IMR-90 (cell line): ENCODE data around the gene CNTLN. TPM values are rescaled to one million over a fixed set of nuclear protein-coding genes. Genes with fewer than 3 reads are reported as not detected.

Experiments used
- ATAC-seq: fragments of 200-7000 bp; cut with Tn5 transposase; 2 replicates; pipeline ENCODE4 v1.9.1; 2020; ENCODE audit warnings: low read depth, mild to moderate bottlenecking, moderate library complexity
- BruUV-seq: library from RNA; stranded (reverse); fragments of 400-500 nt; replicated peaks from 2 replicates; lab custom pipeline; 2021; lab: Mats Ljungman, UMichigan
- CTCF ChIA-PET: fragments of 300-600 bp; formaldehyde crosslinking; extraction: SDS; loops from one replicate; lab custom pipeline; 2021; ENCODE audit warnings: antibody characterized with exemption; lab: Yijun Ruan, JAX
- POLR2A ChIA-PET: fragments of 300-600 bp; sonication (Branson Sonifier 250); formaldehyde crosslinking; loops from one replicate; lab custom pipeline; 2022; ENCODE audit warnings: antibody characterized with exemption; ENCODE audit not compliant: unreplicated experiment; lab: Charles Lee
- DNase-seq: peaks from one replicate; pipeline ENCODE4 v3.0.0; 2013
- H2AFZ ChIP-seq: replicated peaks from 2 replicates; pipeline ENCODE3; 2013; ENCODE audit warnings: low read length, mild to moderate bottlenecking; ENCODE audit not compliant: poor library complexity
- H2AK5ac ChIP-seq: 2 replicates; pipeline ENCODE4 v1.6.1; 2013; ENCODE audit warnings: low read depth, low read length, inconsistent platforms
- H2AK9ac ChIP-seq: replicated peaks from 2 replicates; pipeline ENCODE3; 2013; ENCODE audit warnings: mild to moderate bottlenecking, low read depth, low read length, moderate library complexity; ENCODE audit not compliant: poor library complexity
- H2BK120ac ChIP-seq: 2 replicates; pipeline ENCODE4 v1.6.1; 2013; ENCODE audit warnings: low read depth, low read length, inconsistent platforms
- H2BK15ac ChIP-seq: 3 replicates; pipeline ENCODE4 v1.6.1; 2013; ENCODE audit warnings: low read depth, low read length, inconsistent platforms
- H2BK20ac ChIP-seq: 2 replicates; pipeline ENCODE4 v1.6.1; 2013; ENCODE audit warnings: low read depth, mild to moderate bottlenecking, inconsistent platforms, low read length, moderate library complexity
- H2BK5ac ChIP-seq: 2 replicates; pipeline ENCODE4 v1.6.1; 2013; ENCODE audit warnings: mild to moderate bottlenecking, low read depth, low read length, inconsistent platforms; ENCODE audit not compliant: poor library complexity, severe bottlenecking
- H3K14ac ChIP-seq: replicated peaks from 2 replicates; pipeline ENCODE4 v1.6.1; 2013; ENCODE audit warnings: low read depth, low read length, inconsistent platforms
- H3K18ac ChIP-seq: 2 replicates; pipeline ENCODE4 v1.6.1; 2013; ENCODE audit warnings: low read depth, low read length, control low read depth
- H3K23ac ChIP-seq: 2 replicates; pipeline ENCODE4 v1.6.1; 2013; ENCODE audit warnings: low read depth, low read length, inconsistent platforms
- H3K27ac ChIP-seq: 2 replicates; pipeline ENCODE4 v1.5.1; 2013; ENCODE audit warnings: mild to moderate bottlenecking, control low read depth, low read length; ENCODE audit not compliant: insufficient read depth
- H3K27me3 ChIP-seq: 2 replicates; pipeline ENCODE4 v1.6.1; 2013; ENCODE audit warnings: low read length; ENCODE audit not compliant: control insufficient read depth, insufficient read depth
- H3K36me3 ChIP-seq: 2 replicates; pipeline ENCODE4 v1.6.1; 2013; ENCODE audit warnings: low read length, mixed read lengths; ENCODE audit not compliant: control insufficient read depth, insufficient read depth
- H3K4ac ChIP-seq: 2 replicates; pipeline ENCODE4 v1.6.1; 2013; ENCODE audit warnings: low read depth, low read length, inconsistent platforms
- H3K4me1 ChIP-seq: 2 replicates; pipeline ENCODE4 v1.6.1; 2013; ENCODE audit warnings: low read length, mixed read lengths; ENCODE audit not compliant: control insufficient read depth, insufficient read depth
- H3K4me2 ChIP-seq: 2 replicates; pipeline ENCODE4 v1.6.1; 2013; ENCODE audit warnings: low read depth, mild to moderate bottlenecking, control low read depth, low read length, moderate library complexity
- H3K4me3 ChIP-seq: 2 replicates; pipeline ENCODE4 v1.5.1; 2013; ENCODE audit warnings: low read depth, mild to moderate bottlenecking, control low read depth, low read length, moderate library complexity; ENCODE audit not compliant: insufficient read depth
- H3K56ac ChIP-seq: 2 replicates; pipeline ENCODE4 v1.6.1; 2013; ENCODE audit warnings: low read length, inconsistent platforms; ENCODE audit not compliant: insufficient read depth; ENCODE audit errors: extremely low read depth
- H3K79me1 ChIP-seq, 2 experiments: 2 replicates each; pipeline ENCODE4 v1.6.1; 2013; ENCODE audit warnings: low read length in 2 of 2, inconsistent platforms in 1 of 2, low read depth in 1 of 2
- H3K9ac ChIP-seq: 2 replicates; pipeline ENCODE4 v1.6.1; 2013; ENCODE audit warnings: low read depth, low read length, control low read depth
- H3K9me1 ChIP-seq: 2 replicates; pipeline ENCODE4 v1.6.1; 2013; ENCODE audit warnings: low read length, inconsistent platforms; ENCODE audit not compliant: insufficient read depth
- H3K9me3 ChIP-seq: 2 replicates; pipeline ENCODE4 v1.6.1; 2013; ENCODE audit warnings: low read length; ENCODE audit not compliant: control insufficient read depth, insufficient read depth
- H4K20me1 ChIP-seq: 2 replicates; pipeline ENCODE4 v1.6.1; 2013; ENCODE audit warnings: low read length, inconsistent platforms; ENCODE audit not compliant: insufficient read depth
- H4K5ac ChIP-seq: 2 replicates; pipeline ENCODE4 v1.6.1; 2013; ENCODE audit warnings: mild to moderate bottlenecking, low read depth, low read length, control low read depth
- H4K8ac ChIP-seq, 2 experiments: 2 replicates each; pipeline ENCODE4 v1.6.1; 2013; ENCODE audit warnings: low read depth in 2 of 2, low read length in 2 of 2, control low read depth in 1 of 2, inconsistent platforms in 1 of 2
- H4K91ac ChIP-seq: 2 replicates; pipeline ENCODE4 v1.6.1; 2013; ENCODE audit warnings: low read depth, low read length, inconsistent platforms; ENCODE audit not compliant: insufficient read depth
- RAD21 ChIP-seq: IDR thresholded peaks from 2 replicates; pipeline ENCODE4 v1.6.1; 2012; ENCODE audit warnings: low read length, improper control_type of control experiment
- RFX5 ChIP-seq: IDR thresholded peaks from 2 replicates; pipeline ENCODE4 v1.8.0; 2012; ENCODE audit warnings: low read depth, mild to moderate bottlenecking, low read length, moderate library complexity
- WGBS, 2 experiments: methylation state at CpG; one replicate each; pipeline versions ENCODE4 v1.1.5 to v1.1.7; 2013; ENCODE audit warnings: missing lambda C conversion rate in 2 of 2; ENCODE audit not compliant: insufficient read length in 1 of 2; ENCODE audit errors: extremely low coverage in 2 of 2; 5-methylcytosine and 5-hydroxymethylcytosine counted together
- dilution Hi-C: fragments of 300-500 bp; cut with HindIII; formaldehyde crosslinking; loops from one replicate; pipeline ENCODE4 v1.14.3; 2018; ENCODE audit warnings: low sequenced_read_pairs; ENCODE audit not compliant: unreplicated experiment
- in situ Hi-C: fragments of 300-500 bp; cut with MboI; formaldehyde crosslinking; loops from 3 replicates; pipeline ENCODE4 v1.14.3; 2019; ENCODE audit warnings: low sequenced_read_pairs, inconsistent platforms, mixed read lengths
- intact Hi-C: fragments of 100-400 bp; cut with micrococcal nuclease; formaldehyde crosslinking; loops from 2 replicates; pipeline ENCODE4 v1.10.0; 2022
- polyA plus RNA-seq, 3 experiments: library from polyadenylated mRNA; depleted of rRNA; stranded (reverse); fragments of >200 nt; gene quantifications; 2 replicates each; pipeline ENCODE4 v1.2.3, GENCODE V29; 2012; ENCODE audit warnings: low replicate concordance in 1 of 3
- total RNA-seq: library from RNA; depleted of rRNA; stranded (reverse); fragments of >200 nt; gene quantifications from 2 replicates; pipeline ENCODE4 v1.2.3, GENCODE V29; 2012

Gene CNTLN
- total and polyA plus RNA-seq, 2 of the 4 experiments (the other 2 are of a cell fraction) = 3.8 to 5.9 TPM

GRCh38 chr9:17246770-17247169, 111.9 kb downstream of the CNTLN start:
- in situ Hi-C loops (no loop called here), dilution Hi-C loops (no loop called here), intact Hi-C loops (no loop called here)
- Histone ChIP-seq H2BK120ac (no peak overlapping the region), H4K20me1 (no peaks in the 10 kb centered on the region), H2AK9ac (no peak overlapping the region), H3K79me1 (peaks cover 0 to 15% of the 10 kb centered on the region in 2 experiments; a peak in 3 of 4 replicates), H3K4me3 (no peak overlapping the region), H3K4ac (no peak overlapping the region), H3K36me3 (peaks cover 3% of the 10 kb centered on the region), H3K56ac (no peak overlapping the region), H3K9me1 (no peaks in the 10 kb centered on the region), H2BK20ac (no peak overlapping the region), H2AK5ac (no peak overlapping the region), H4K8ac (no peak overlapping the region), H3K27me3 (no peaks in the 10 kb centered on the region), H3K18ac (no peak overlapping the region), H2BK15ac (no peak overlapping the region), H4K91ac (no peak overlapping the region), H3K27ac (no peak overlapping the region), H4K5ac (no peak overlapping the region), H2AFZ (no peak overlapping the region), H3K4me2 (no peak overlapping the region), H3K23ac (no peak overlapping the region), H3K9me3 (no peaks in the 10 kb centered on the region; the same call in 1 of the 2 replicates), H2BK5ac (no peak overlapping the region), H3K4me1 (no peaks in the 10 kb centered on the region), H3K14ac (no peak overlapping the region), H3K9ac (no peak overlapping the region)
- TF ChIP-seq RFX5 (no peak), RAD21 (no peak)
- no TSS peak for BruUV-seq
- 100% methylated on average over 1 of the region's 5 CpGs; no CpG with 5 or more reads in 1 of the 2 experiments for WGBS, 2 experiments
- ChIA-PET CTCF (no interaction called here), POLR2A (no interaction called here)
- DNase-seq (no peak), ATAC-seq (no peak)
